Upper lobe of left lung (tissue), 4 donors: ENCODE measurements around the gene PCIF1.

Source experiments
- EP300 ChIP-seq, 4 donors: sonication (generic); formaldehyde crosslinking; IDR thresholded peaks; one replicate each; pipeline ENCODE4 v1.5.1; 2017; ENCODE audit warnings: antibody characterized with exemption in 4 of 4, control low read depth in 2 of 4
- POLR2A ChIP-seq, 4 donors: fragments of 450-650 bp; IDR thresholded peaks; one replicate each; pipeline ENCODE4 v1.5.1; 2016 to 2017; ENCODE audit warnings: antibody characterized with exemption in 4 of 4, mild to moderate bottlenecking in 2 of 4
- POLR2AphosphoS5 ChIP-seq, 2 donors: sonication (generic); formaldehyde crosslinking; IDR thresholded peaks; one replicate each; pipeline ENCODE4 v1.5.1; 2017; ENCODE audit warnings: antibody characterized with exemption in 2 of 2
- TF ChIP-seq, protein P1 (sequence below), 6 experiments: fragments of 450-650 bp in 4 of 6; fragments of 200-600 bp in 2 of 6; sonication (generic) in 2 of 6; IDR thresholded peaks; one replicate each; pipeline ENCODE4 v1.5.1; 2016 to 2019; ENCODE audit warnings: antibody characterized with exemption in 6 of 6

DNA sequence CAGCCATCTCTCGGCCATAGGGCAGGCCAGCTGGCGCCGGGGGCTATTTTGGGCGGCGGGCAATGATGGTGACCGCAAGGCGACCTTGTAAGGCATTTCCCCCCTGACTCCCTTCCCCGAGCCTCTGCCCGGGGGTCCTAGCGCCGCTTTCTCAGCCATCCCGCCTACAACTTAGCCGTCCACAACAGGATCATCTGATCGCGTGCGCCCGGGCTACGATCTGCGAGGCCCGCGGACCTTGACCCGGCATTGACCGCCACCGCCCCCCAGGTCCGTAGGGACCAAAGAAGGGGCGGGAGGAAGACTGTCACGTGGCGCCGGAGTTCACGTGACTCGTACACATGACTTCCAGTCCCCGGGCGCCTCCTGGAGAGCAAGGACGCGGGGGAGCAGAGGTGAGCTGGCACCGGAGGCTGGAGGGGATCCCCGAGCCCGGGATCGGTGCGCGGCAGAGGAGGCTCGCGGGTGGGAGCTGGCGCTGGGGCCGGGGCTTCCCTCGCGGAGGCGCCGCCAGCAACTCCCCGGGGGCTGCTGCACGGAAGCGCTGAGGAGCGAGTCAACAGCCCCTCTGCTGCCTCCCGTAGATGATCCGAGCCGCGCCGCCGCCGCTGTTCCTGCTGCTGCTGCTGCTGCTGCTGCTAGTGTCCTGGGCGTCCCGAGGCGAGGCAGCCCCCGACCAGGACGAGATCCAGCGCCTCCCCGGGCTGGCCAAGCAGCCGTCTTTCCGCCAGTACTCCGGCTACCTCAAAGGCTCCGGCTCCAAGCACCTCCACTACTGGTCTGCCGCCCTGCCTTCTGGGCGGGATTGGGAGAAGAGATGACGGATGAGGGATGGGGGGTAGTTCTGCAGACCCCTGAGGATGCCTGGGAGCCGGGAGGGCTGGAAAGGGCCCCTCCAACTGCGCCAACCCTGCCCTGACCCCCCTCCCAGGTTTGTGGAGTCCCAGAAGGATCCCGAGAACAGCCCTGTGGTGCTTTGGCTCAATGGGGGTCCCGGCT is 43.2 kb upstream of the PCIF1 start, which contains the start of the genes CTSA and NEURL2:
- TF ChIP-seq POLR2AphosphoS5 (IDR thresholded peaks at IDR 0.05) (peak; percentile 91 to 93), EP300 (IDR thresholded peaks at IDR 0.05) (peak in 1 of 4 donors; percentile 84), POLR2A (IDR thresholded peaks at IDR 0.05) (peak in 3 of 4 donors; percentile 43 to 82 (median 64))
- TF ChIP-seq, protein P1, sequence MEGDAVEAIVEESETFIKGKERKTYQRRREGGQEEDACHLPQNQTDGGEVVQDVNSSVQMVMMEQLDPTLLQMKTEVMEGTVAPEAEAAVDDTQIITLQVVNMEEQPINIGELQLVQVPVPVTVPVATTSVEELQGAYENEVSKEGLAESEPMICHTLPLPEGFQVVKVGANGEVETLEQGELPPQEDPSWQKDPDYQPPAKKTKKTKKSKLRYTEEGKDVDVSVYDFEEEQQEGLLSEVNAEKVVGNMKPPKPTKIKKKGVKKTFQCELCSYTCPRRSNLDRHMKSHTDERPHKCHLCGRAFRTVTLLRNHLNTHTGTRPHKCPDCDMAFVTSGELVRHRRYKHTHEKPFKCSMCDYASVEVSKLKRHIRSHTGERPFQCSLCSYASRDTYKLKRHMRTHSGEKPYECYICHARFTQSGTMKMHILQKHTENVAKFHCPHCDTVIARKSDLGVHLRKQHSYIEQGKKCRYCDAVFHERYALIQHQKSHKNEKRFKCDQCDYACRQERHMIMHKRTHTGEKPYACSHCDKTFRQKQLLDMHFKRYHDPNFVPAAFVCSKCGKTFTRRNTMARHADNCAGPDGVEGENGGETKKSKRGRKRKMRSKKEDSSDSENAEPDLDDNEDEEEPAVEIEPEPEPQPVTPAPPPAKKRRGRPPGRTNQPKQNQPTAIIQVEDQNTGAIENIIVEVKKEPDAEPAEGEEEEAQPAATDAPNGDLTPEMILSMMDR (IDR thresholded peaks at IDR 0.05): peak in 1 of 6 experiments; percentile 15
